RWPE1 (cell line): ENCODE results near the gene POLE.

Source experiments
- CTCF ChIA-PET: fragments of 350-600 bp; sonication (Branson Sonifier 250); formaldehyde crosslinking; extraction: SDS; loops from one replicate; lab custom pipeline; 2021; lab: Yijun Ruan, JAX
- POLR2A ChIA-PET: fragments of 400-600 bp; formaldehyde crosslinking; extraction: SDS; loops from one replicate; lab custom pipeline; 2020; ENCODE audit warnings: antibody characterized with exemption; ENCODE audit not compliant: low non-redundant PET; lab: Yijun Ruan, JAX
- DNase-seq: peaks from one replicate; pipeline ENCODE4 v3.0.0; 2012; ENCODE audit warnings: low spot score
- H3K27ac ChIP-seq: fragments of 450-650 bp; 2 replicates; pipeline ENCODE4 v1.5.1; 2017
- TF ChIP-seq, protein P1 (sequence below): fragments of 450-650 bp; conservative IDR thresholded peaks from 2 replicates; pipeline ENCODE4 v1.5.1; 2017; ENCODE audit warnings: low read depth, mild to moderate bottlenecking

POLE gene, protein sequence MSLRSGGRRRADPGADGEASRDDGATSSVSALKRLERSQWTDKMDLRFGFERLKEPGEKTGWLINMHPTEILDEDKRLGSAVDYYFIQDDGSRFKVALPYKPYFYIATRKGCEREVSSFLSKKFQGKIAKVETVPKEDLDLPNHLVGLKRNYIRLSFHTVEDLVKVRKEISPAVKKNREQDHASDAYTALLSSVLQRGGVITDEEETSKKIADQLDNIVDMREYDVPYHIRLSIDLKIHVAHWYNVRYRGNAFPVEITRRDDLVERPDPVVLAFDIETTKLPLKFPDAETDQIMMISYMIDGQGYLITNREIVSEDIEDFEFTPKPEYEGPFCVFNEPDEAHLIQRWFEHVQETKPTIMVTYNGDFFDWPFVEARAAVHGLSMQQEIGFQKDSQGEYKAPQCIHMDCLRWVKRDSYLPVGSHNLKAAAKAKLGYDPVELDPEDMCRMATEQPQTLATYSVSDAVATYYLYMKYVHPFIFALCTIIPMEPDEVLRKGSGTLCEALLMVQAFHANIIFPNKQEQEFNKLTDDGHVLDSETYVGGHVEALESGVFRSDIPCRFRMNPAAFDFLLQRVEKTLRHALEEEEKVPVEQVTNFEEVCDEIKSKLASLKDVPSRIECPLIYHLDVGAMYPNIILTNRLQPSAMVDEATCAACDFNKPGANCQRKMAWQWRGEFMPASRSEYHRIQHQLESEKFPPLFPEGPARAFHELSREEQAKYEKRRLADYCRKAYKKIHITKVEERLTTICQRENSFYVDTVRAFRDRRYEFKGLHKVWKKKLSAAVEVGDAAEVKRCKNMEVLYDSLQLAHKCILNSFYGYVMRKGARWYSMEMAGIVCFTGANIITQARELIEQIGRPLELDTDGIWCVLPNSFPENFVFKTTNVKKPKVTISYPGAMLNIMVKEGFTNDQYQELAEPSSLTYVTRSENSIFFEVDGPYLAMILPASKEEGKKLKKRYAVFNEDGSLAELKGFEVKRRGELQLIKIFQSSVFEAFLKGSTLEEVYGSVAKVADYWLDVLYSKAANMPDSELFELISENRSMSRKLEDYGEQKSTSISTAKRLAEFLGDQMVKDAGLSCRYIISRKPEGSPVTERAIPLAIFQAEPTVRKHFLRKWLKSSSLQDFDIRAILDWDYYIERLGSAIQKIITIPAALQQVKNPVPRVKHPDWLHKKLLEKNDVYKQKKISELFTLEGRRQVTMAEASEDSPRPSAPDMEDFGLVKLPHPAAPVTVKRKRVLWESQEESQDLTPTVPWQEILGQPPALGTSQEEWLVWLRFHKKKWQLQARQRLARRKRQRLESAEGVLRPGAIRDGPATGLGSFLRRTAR (N-terminal part only)

DNA sequence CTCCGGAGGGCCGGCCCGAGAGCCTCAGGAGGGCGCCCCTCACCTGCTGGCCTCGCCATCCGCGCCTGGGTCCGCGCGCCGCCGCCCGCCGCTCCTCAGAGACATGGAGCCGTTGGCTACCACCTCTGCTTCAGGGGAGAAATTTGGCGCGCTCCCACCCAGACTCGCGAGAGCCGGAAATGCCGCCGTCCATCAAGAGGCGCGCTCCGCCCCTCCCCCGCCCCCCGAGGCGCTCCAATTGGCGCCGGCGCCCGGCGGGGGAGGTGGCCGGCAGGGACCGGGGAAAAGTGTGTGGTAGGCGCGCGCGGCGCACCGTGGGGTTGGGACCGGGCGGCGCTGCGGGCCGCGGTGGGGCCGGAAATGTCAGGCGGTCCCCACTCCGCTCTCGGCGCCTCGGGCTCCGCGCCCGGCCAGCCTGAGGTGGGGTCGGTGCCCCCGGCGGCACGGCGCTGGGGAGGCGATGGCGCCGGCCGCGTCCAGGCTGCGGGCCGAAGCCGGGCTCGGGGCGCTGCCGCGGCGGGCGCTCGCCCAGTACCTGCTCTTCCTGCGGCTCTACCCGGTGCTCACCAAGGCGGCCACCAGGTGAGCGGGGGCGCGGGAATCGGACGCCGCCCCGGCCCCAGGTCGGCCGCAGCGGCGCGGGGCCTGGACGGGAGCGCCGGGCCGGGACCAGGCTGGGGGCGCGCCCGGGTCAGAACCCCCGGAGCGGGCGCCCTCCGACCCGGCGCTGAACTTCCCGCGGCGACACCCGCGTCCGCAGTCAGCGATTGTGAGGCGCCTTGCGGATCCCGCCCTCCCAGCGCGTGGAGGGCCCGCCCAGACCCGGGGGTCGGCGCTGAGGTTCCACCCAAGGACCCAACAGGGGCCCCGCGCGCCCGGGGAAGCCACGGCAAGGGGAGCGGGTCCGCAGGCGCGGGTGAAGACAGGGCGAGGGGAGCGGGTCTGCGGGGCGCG lies at the start of gene POLE, which contains the start of gene PXMP2:
Gene POLE, minus strand, starts transcription at position 132 of the 954 bp plus-strand sequence. Its CDS starts 27 bp downstream, at position 105.
Gene PXMP2, plus strand, starts transcription at position 377 of the 954 bp plus-strand sequence. Its CDS starts 84 bp downstream, at position 461.
- peak; percentile 96 for DNase-seq
- ChIA-PET POLR2A (no interaction called here), CTCF (no interaction called here)
- TF ChIP-seq, protein P1, sequence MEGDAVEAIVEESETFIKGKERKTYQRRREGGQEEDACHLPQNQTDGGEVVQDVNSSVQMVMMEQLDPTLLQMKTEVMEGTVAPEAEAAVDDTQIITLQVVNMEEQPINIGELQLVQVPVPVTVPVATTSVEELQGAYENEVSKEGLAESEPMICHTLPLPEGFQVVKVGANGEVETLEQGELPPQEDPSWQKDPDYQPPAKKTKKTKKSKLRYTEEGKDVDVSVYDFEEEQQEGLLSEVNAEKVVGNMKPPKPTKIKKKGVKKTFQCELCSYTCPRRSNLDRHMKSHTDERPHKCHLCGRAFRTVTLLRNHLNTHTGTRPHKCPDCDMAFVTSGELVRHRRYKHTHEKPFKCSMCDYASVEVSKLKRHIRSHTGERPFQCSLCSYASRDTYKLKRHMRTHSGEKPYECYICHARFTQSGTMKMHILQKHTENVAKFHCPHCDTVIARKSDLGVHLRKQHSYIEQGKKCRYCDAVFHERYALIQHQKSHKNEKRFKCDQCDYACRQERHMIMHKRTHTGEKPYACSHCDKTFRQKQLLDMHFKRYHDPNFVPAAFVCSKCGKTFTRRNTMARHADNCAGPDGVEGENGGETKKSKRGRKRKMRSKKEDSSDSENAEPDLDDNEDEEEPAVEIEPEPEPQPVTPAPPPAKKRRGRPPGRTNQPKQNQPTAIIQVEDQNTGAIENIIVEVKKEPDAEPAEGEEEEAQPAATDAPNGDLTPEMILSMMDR, result no peak
- peak within 1 kb of the TSS; percentile 87 for H3K27ac ChIP-seq

GRCh38 chr12:132736913-132737312 lies 49.8 kb upstream of the POLE start:
- TF ChIP-seq, protein P1, result no peak
- no peak for DNase-seq
- peak overlapping the region; percentile 21; the same call in 1 of the 2 replicates for H3K27ac ChIP-seq
- ChIA-PET CTCF (no interaction called here), POLR2A (no interaction called here)

- H3K27ac ChIP-seq, result peak overlapping the region; percentile 21; the same call in 1 of the 2 replicates
Measured at GRCh38 chr12:132736378-132736777, 49.2 kb upstream of the POLE start.

DNA sequence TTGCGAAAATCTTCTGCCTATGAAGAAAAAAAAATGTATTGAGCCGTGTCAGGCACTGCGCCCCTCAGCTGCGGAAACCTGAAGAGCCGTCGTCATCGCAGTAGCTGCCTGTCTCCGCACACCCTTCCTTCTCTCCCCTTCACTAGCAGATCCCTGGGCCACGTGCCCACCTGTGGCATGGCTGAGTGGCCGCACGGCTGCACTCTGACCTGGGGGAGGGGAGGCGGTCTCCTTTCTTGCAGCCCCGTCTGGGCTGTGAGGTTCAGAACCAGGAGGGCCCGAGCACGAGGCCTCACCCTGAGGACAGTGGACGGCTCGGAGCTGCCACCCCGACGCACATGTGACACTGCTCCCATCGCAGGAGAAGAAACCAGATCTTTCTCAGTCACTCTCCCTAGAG lies 48.4 kb upstream of the POLE start:
- DNase-seq, result no peak
- TF ChIP-seq, protein P1, result no peak
- H3K27ac ChIP-seq, result peak overlapping the region; percentile 21; the same call in 1 of the 2 replicates
- CTCF ChIA-PET, result no interaction called here
- POLR2A ChIA-PET, result no interaction called here

More at GRCh38 chr12:132736378-132736777, 49.2 kb upstream of the POLE start:
- DNase-seq, result no peak
- TF ChIP-seq, protein P1, result no peak
- ChIA-PET CTCF (no interaction called here), POLR2A (no interaction called here)

DNA sequence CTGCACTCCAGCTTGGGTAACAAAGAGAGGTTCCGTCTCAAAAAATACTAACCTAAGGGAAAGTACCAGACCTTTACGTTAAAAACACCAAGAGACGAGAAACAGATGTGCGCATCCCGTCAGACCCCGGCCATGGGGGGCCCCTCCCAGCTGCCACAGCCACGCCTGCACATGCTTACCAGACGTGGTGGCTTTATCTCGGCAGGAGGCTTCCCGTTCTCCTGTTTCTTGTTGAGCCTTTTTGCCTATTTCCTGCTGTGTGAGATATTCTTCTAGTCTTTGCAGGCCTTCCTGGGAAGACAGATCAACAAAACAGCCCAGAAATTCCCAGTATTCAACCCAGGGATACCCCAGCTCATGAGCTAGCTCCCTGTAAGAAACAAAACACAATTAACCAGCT lies 47.1 kb upstream of the POLE start:
- H3K27ac ChIP-seq, result no peak overlapping the region
- DNase-seq, result no peak
- POLR2A ChIA-PET, result no interaction called here
- CTCF ChIA-PET, result no interaction called here
- TF ChIP-seq, protein P1, result no peak
